Measurements from ENCODE around the gene TRUB2.

DNA sequence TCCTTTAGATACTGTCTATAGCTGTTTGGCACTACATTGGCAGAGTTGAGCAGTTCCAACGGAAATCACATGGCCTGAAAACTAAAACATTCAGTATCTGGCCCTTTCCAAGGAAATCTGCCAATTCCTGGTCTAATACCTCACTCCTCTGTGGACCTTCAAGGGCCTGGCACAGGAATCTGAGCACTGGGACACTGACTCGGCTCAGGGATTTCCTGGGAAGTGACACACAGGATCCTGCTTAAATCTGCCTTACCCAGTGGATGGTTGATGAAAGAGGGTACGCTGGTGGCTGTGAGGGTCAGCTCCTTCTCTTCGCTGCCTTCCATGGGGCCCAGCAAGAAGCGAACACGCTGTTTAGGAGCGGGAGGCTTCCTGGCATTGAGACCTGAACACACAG, 904 bp downstream of the TRUB2 start:
- TF ChIP-seq, protein P1, sequence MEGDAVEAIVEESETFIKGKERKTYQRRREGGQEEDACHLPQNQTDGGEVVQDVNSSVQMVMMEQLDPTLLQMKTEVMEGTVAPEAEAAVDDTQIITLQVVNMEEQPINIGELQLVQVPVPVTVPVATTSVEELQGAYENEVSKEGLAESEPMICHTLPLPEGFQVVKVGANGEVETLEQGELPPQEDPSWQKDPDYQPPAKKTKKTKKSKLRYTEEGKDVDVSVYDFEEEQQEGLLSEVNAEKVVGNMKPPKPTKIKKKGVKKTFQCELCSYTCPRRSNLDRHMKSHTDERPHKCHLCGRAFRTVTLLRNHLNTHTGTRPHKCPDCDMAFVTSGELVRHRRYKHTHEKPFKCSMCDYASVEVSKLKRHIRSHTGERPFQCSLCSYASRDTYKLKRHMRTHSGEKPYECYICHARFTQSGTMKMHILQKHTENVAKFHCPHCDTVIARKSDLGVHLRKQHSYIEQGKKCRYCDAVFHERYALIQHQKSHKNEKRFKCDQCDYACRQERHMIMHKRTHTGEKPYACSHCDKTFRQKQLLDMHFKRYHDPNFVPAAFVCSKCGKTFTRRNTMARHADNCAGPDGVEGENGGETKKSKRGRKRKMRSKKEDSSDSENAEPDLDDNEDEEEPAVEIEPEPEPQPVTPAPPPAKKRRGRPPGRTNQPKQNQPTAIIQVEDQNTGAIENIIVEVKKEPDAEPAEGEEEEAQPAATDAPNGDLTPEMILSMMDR (IDR thresholded peaks at IDR 0.05), result no peak
- TF ChIP-seq POLR2A (IDR thresholded peaks at IDR 0.05), result no peak
